B cell (primary cell): ENCODE results near the gene RNF10. TPM values are rescaled to one million over a fixed set of nuclear protein-coding genes. Genes with fewer than 3 reads are reported as not detected.

Source experiments
- ATAC-seq: fragments of 200-7000 bp; cut with Tn5 transposase; one replicate; pipeline ENCODE4 v1.10.0; 2021; ENCODE audit warnings: low read depth, mild to moderate bottlenecking, moderate number of reproducible peaks, moderate library complexity
- CTCF ChIA-PET: fragments of 350-600 bp; sonication (Branson Sonifier 250); formaldehyde crosslinking; loops from one replicate; lab custom pipeline; 2021; ENCODE audit warnings: antibody characterized with exemption, inconsistent platforms; lab: Charles Lee
- POLR2A ChIA-PET: fragments of 350-600 bp; sonication (Branson Sonifier 250); formaldehyde crosslinking; loops from one replicate; lab custom pipeline; 2021; ENCODE audit warnings: antibody characterized with exemption; lab: Charles Lee
- DNase-seq: peaks from one replicate; pipeline ENCODE4 v3.0.0; 2013
- H2AFZ ChIP-seq: 2 replicates; pipeline ENCODE4 v1.6.1; 2012; ENCODE audit warnings: mild to moderate bottlenecking, low read depth, low read length; ENCODE audit not compliant: insufficient read depth, poor library complexity, severe bottlenecking
- H3K27ac ChIP-seq, 2 donors: 1 replicate in 1 of 2; 2 replicates in 1 of 2; pipeline ENCODE4 v1.5.1; 2012 to 2013; ENCODE audit warnings: low read length in 2 of 2, mild to moderate bottlenecking in 2 of 2, moderate library complexity in 1 of 2
- H3K27me3 ChIP-seq, 4 experiments: fragments of 200-600 bp in 1 of 4; sonication (generic) in 1 of 4; replicated peaks in 1 of 4; 1 replicate in 2 of 4; 2 replicates in 2 of 4; pipeline versions ENCODE4 v1.6.1 to v1.7.0; 2013 to 2016; ENCODE audit warnings: low read length in 3 of 4, mild to moderate bottlenecking in 2 of 4, mixed read lengths in 1 of 4, moderate library complexity in 1 of 4; ENCODE audit not compliant: insufficient read depth in 4 of 4, control insufficient read depth in 3 of 4; ENCODE audit errors: control extremely low read depth in 1 of 4
- H3K36me3 ChIP-seq, 2 experiments: replicated peaks in 1 of 2; 1 replicate in 1 of 2; 2 replicates in 1 of 2; pipeline versions ENCODE4 v1.6.1 to v1.7.1; 2013; ENCODE audit warnings: low read length in 1 of 2; ENCODE audit not compliant: insufficient read depth in 2 of 2, control insufficient read depth in 1 of 2; ENCODE audit errors: control extremely low read depth in 1 of 2, extremely low read depth in 1 of 2
- H3K4me1 ChIP-seq, 2 donors: fragments of 200-600 bp in 1 of 2; sonication (generic) in 1 of 2; 1 replicate in 1 of 2; 2 replicates in 1 of 2; pipeline versions ENCODE4 v1.5.1 to v1.6.1; 2013 to 2017; ENCODE audit warnings: low read length in 2 of 2; ENCODE audit not compliant: control insufficient read depth in 2 of 2, insufficient read depth in 2 of 2
- H3K4me2 ChIP-seq: replicated peaks from 2 replicates; pipeline ENCODE3; 2012; ENCODE audit warnings: mild to moderate bottlenecking, low read depth, low read length; ENCODE audit not compliant: poor library complexity, severe bottlenecking
- H3K4me3 ChIP-seq, 5 experiments: fragments of 200-600 bp in 1 of 5; sonication (generic) in 1 of 5; 1 replicate in 3 of 5; 2 replicates in 2 of 5; pipeline versions ENCODE4 v1.5.1 to v1.7.0; 2011 to 2016; ENCODE audit warnings: low read length in 4 of 5, mild to moderate bottlenecking in 4 of 5, low read depth in 2 of 5, control low read depth in 1 of 5, moderate library complexity in 1 of 5; ENCODE audit not compliant: insufficient read depth in 1 of 5; ENCODE audit errors: control extremely low read depth in 1 of 5, extremely low read depth in 1 of 5
- H3K79me2 ChIP-seq: fragments of 200-600 bp; sonication (generic); one replicate; pipeline ENCODE4 v1.6.0; 2016; ENCODE audit warnings: low read length; ENCODE audit not compliant: control insufficient read depth, insufficient read depth
- H3K9ac ChIP-seq: fragments of 200-600 bp; sonication (generic); 2 replicates; pipeline ENCODE4 v1.6.1; 2017; ENCODE audit warnings: mild to moderate bottlenecking, low read length, moderate library complexity
- H3K9me3 ChIP-seq, 3 donors: one replicate each; pipeline versions ENCODE4 v1.6.1 to v1.7.1; 2013; ENCODE audit warnings: low read length in 2 of 3; ENCODE audit not compliant: control insufficient read depth in 2 of 3, insufficient read depth in 1 of 3; ENCODE audit errors: control extremely low read depth in 1 of 3
- H4K20me1 ChIP-seq: 2 replicates; pipeline ENCODE4 v1.6.0; 2012; ENCODE audit warnings: mild to moderate bottlenecking, low read length; ENCODE audit not compliant: insufficient read depth, control insufficient read depth, poor library complexity, severe bottlenecking
- H3K27ac Mint-ChIP-seq: one replicate; pipeline ENCODE4 v1.8.0; 2021; ENCODE audit warnings: mixed read lengths
- H3K27me3 Mint-ChIP-seq: one replicate; pipeline ENCODE4 v1.8.0; 2021; ENCODE audit warnings: mixed read lengths
- H3K4me1 Mint-ChIP-seq: one replicate; pipeline ENCODE4 v1.8.0; 2021; ENCODE audit warnings: mixed read lengths
- H3K4me3 Mint-ChIP-seq: one replicate; pipeline ENCODE4 v1.8.0; 2021; ENCODE audit warnings: mixed read lengths
- H3K9me3 Mint-ChIP-seq: one replicate; pipeline ENCODE4 v1.8.0; 2022; ENCODE audit warnings: mixed read lengths; ENCODE audit not compliant: insufficient read depth
- CTCF ChIP-seq: fragments of 200-600 bp; IDR thresholded peaks from one replicate; pipeline ENCODE4 v1.8.0; 2022; ENCODE audit warnings: antibody characterized with exemption, mild to moderate bottlenecking
- EZH2 ChIP-seq: IDR thresholded peaks from 2 replicates; pipeline ENCODE4 v1.6.1; 2012; ENCODE audit warnings: borderline replicate concordance, low read depth, mild to moderate bottlenecking, moderate library complexity, low read length; ENCODE audit not compliant: insufficient read depth, poor library complexity, severe bottlenecking
- WGBS: methylation state at CpG from one replicate; pipeline ENCODE4 v1.1.5; 2013; ENCODE audit warnings: missing lambda C conversion rate; ENCODE audit not compliant: insufficient coverage; 5-methylcytosine and 5-hydroxymethylcytosine counted together
- intact Hi-C: fragments of 100-400 bp; cut with micrococcal nuclease; formaldehyde crosslinking; loops from one replicate; pipeline ENCODE4 v1.10.0; 2022
- polyA plus RNA-seq: library from polyadenylated mRNA; depleted of rRNA; stranded (reverse); fragments of >200 nt; gene quantifications from 2 replicates; pipeline ENCODE4 v1.2.3, GENCODE V29; 2012
- total RNA-seq, 2 donors: library from RNA; stranded (reverse); fragments of 120-200 nt in 1 of 2; gene quantifications; 1 replicate in 1 of 2; 2 replicates in 1 of 2; pipeline versions ENCODE4 v1.2.3 to v1.2.4, GENCODE V29; 2013 to 2022

Gene RNF10
- total and polyA plus RNA-seq, 2 donors (not counting 1 experiment from before 2014, with no cell fraction given), result 163 to 236 TPM

DNA sequence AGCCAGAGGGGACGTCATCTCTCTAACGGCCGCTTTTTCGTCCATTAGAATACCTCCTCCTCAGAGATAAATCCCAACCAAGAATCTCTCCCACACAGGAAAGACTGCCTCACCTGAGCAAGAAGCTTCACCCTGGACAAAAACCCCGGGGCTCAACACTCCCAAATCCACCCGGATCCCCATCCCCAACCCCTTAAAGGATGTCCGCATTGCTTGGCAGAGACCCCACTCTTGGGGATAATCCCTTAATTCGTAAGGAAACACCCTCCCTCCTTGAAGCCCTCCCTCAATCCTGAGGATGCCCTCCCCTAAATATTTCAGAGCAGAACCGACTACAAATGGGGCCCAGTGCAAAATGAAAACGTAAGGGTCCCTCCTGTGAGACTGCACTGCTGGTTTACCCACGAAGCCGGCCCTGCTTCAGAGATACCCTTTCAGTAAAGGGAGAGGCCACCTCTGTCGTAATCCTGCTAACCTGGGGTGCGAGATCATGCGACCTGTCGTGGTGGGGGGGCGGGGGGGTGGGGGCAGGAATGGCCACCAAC lies 38.9 kb upstream of the RNF10 start:
- Mint-ChIP-seq H3K9me3 (no peaks in the 10 kb centered on the region), H3K27me3 (no peaks in the 10 kb centered on the region), H3K4me1 (peaks cover 28% of the 10 kb centered on the region), H3K4me3 (peak overlapping the region; percentile 98), H3K27ac (peak overlapping the region; percentile 93)
- ChIA-PET CTCF (interaction anchor here (0.5 to 2.1 kb wide), 10 partner anchors 25 to 1040 kb away, joined by 3 to 10 read pairs (median 4); partner anchors contain the start of genes COQ5 and RNU4-1), POLR2A (interaction anchor here (0.6 to 2.0 kb wide), 3 partner anchors 14 to 43 kb away, joined by 3 to 26 read pairs (median 3); partner anchors contain the start of gene SRSF9)
- intact Hi-C loops, result loop anchor here (1.0 to 5.0 kb wide), 2 partner anchors 34 to 87 kb away; partner anchors contain the start of genes COQ5 and POP5
- WGBS, result 50% methylated on average over 12 of the region's 17 CpGs
- Histone ChIP-seq H3K4me2 (peak overlapping the region; percentile 87), H3K27me3 (no peaks in the 10 kb centered on the region), H3K36me3 (peaks cover 0 to 5% of the 10 kb centered on the region in 2 experiments), H3K4me3 (peak overlapping the region in 4 of 5 experiments; percentile 73 to 90 (median 85)), H3K4me1 (peaks cover 17% of the 10 kb centered on the region in 2 donors), H3K9ac (peak overlapping the region; percentile 82), H3K27ac (peak overlapping the region; percentile 30 to 78), H3K79me2 (peaks cover 24% of the 10 kb centered on the region), H2AFZ (peak overlapping the region; percentile 83), H3K9me3 (no peaks in the 10 kb centered on the region), H4K20me1 (peaks cover 20% of the 10 kb centered on the region)
- TF ChIP-seq EZH2, result no peak
- TF ChIP-seq CTCF, result no peak
- ATAC-seq (no peak), DNase-seq (no peak)
